GM23338 (cell line): ENCODE data around the gene SMIM41. TPM values are rescaled to one million over a fixed set of nuclear protein-coding genes. Genes with fewer than 3 reads are reported as not detected.

Experiments used
- ATAC-seq: fragments of 200-7000 bp; cut with Tn5 transposase; 3 replicates; pipeline ENCODE4 v1.9.1; 2020
- DNase-seq: peaks from one replicate; pipeline ENCODE4 v3.0.0-alpha.2; 2015; ENCODE audit warnings: low spot score
- H2AFZ ChIP-seq: fragments of 200-600 bp; sonication (generic); 2 replicates; pipeline ENCODE4 v1.8.0; 2016; ENCODE audit warnings: antibody characterized with exemption, mild to moderate bottlenecking, moderate library complexity
- H3F3A ChIP-seq: fragments of 200-600 bp; sonication (generic); replicated peaks from 2 replicates; pipeline ENCODE4 v1.8.0; 2017; ENCODE audit warnings: antibody characterized with exemption, mixed run types, low read depth
- H3K27ac ChIP-seq: fragments of 200-600 bp; sonication (generic); 2 replicates; pipeline ENCODE4 v1.6.1; 2016; ENCODE audit warnings: low read depth
- H3K27me3 ChIP-seq: fragments of 200-600 bp; sonication (generic); 2 replicates; pipeline ENCODE4 v1.8.0; 2016; ENCODE audit warnings: mild to moderate bottlenecking, mixed run types, moderate library complexity; ENCODE audit not compliant: insufficient read depth
- H3K36me3 ChIP-seq: fragments of 200-600 bp; sonication (generic); 2 replicates; pipeline ENCODE4 v1.8.0; 2016; ENCODE audit warnings: mild to moderate bottlenecking; ENCODE audit not compliant: insufficient read depth
- H3K4me1 ChIP-seq: fragments of 200-600 bp; sonication (generic); 2 replicates; pipeline ENCODE4 v1.8.0; 2016; ENCODE audit warnings: mild to moderate bottlenecking, moderate library complexity; ENCODE audit not compliant: insufficient read depth
- H3K4me2 ChIP-seq: fragments of 200-600 bp; sonication (generic); 2 replicates; pipeline ENCODE4 v1.7.1; 2017; ENCODE audit warnings: mixed run types
- H3K4me3 ChIP-seq: fragments of 200-600 bp; sonication (generic); 2 replicates; pipeline ENCODE4 v1.6.1; 2016; ENCODE audit warnings: mixed run types
- H3K79me2 ChIP-seq: fragments of 200-600 bp; sonication (generic); replicated peaks from 2 replicates; pipeline ENCODE4 v1.8.0; 2017; ENCODE audit warnings: mild to moderate bottlenecking; ENCODE audit not compliant: insufficient read depth
- H3K9me2 ChIP-seq: fragments of 200-600 bp; sonication (generic); 2 replicates; pipeline ENCODE4 v1.8.0; 2017; ENCODE audit not compliant: insufficient read depth
- H4K20me1 ChIP-seq: fragments of 200-600 bp; sonication (generic); replicated peaks from 2 replicates; pipeline ENCODE4 v1.8.0; 2017; ENCODE audit warnings: mild to moderate bottlenecking; ENCODE audit not compliant: insufficient read depth
- H3K27ac Mint-ChIP-seq: 2 replicates; pipeline ENCODE4 v1.8.0; 2020; ENCODE audit warnings: inconsistent platforms, mild to moderate bottlenecking, moderate library complexity, mixed read lengths
- H3K27me3 Mint-ChIP-seq: 3 replicates; pipeline ENCODE4 v1.8.0; 2022; ENCODE audit warnings: low read depth, mild to moderate bottlenecking, moderate library complexity, mixed read lengths, inconsistent platforms; ENCODE audit not compliant: insufficient read depth, poor library complexity
- H3K36me3 Mint-ChIP-seq: 3 replicates; pipeline ENCODE4 v1.8.0; 2021; ENCODE audit warnings: low read depth, mild to moderate bottlenecking, inconsistent platforms, moderate library complexity, mixed read lengths
- H3K4me1 Mint-ChIP-seq: 3 replicates; pipeline ENCODE4 v1.8.0; 2020; ENCODE audit warnings: mild to moderate bottlenecking, inconsistent platforms, mixed read lengths
- H3K4me3 Mint-ChIP-seq: 3 replicates; pipeline ENCODE4 v1.8.0; 2021; ENCODE audit warnings: moderate library complexity, mild to moderate bottlenecking, inconsistent platforms, mixed read lengths
- H3K9me3 Mint-ChIP-seq: 3 replicates; pipeline ENCODE4 v1.8.0; 2020; ENCODE audit warnings: moderate library complexity, mild to moderate bottlenecking, inconsistent platforms, mixed read lengths
- CREB1 ChIP-seq: fragments of 250-450 bp; sonication (Bioruptor Pico); IDR thresholded peaks from 2 replicates; pipeline ENCODE4 v1.5.0; 2020; ENCODE audit warnings: low read depth, mild to moderate bottlenecking, moderate library complexity
- EZH2 ChIP-seq: fragments of 200-600 bp; sonication (generic); IDR thresholded peaks from one replicate; pipeline ENCODE4 v1.8.0; 2017; ENCODE audit warnings: antibody characterized with exemption, mild to moderate bottlenecking, low read depth; ENCODE audit not compliant: unreplicated experiment
- JUNB ChIP-seq: IDR thresholded peaks from one replicate; pipeline ENCODE4 v1.6.1; 2016; ENCODE audit warnings: antibody characterized with exemption; ENCODE audit not compliant: unreplicated experiment
- NANOG ChIP-seq: IDR thresholded peaks from 2 replicates; pipeline ENCODE4 v1.6.1; 2016; ENCODE audit warnings: antibody characterized with exemption, borderline replicate concordance
- POLR2AphosphoS5 ChIP-seq: IDR thresholded peaks from 2 replicates; pipeline ENCODE4 v1.6.1; 2016; ENCODE audit warnings: antibody characterized with exemption, low read depth
- STAT1 ChIP-seq: IDR thresholded peaks from one replicate; pipeline ENCODE4 v1.6.1; 2016; ENCODE audit warnings: antibody characterized with exemption; ENCODE audit not compliant: unreplicated experiment
- ZNF114 ChIP-seq: fragments of 250-450 bp; sonication (Bioruptor Pico); IDR thresholded peaks from 2 replicates; pipeline ENCODE4 v1.5.0; 2020; ENCODE audit warnings: mild to moderate bottlenecking, moderate library complexity
- ZNF331 ChIP-seq: fragments of 250-450 bp; sonication (Bioruptor Pico); IDR thresholded peaks from 2 replicates; pipeline ENCODE4 v1.5.0; 2020; ENCODE audit warnings: low read depth, mild to moderate bottlenecking, moderate library complexity
- polyA plus RNA-seq: library from polyadenylated mRNA; unstranded; fragments of >200 nt; fragmentation: Nextera tagmentation; extraction: Ambion mirVana; gene quantifications from 2 replicates; pipeline ENCODE4 v1.2.1, GENCODE V29; 2016
- total RNA-seq: library from RNA; depleted of rRNA; stranded (reverse); fragments of >200 nt; shearing (Covaris generic); gene quantifications from 2 replicates; pipeline ENCODE4 v1.2.3, GENCODE V29; 2014
- TF ChIP-seq, protein P1 (sequence below): fragments of 250-450 bp; sonication (Bioruptor Pico); IDR thresholded peaks from 2 replicates; pipeline ENCODE4 v1.5.0; 2020; ENCODE audit warnings: mild to moderate bottlenecking, moderate library complexity
- TF ChIP-seq, protein P2 (sequence below): IDR thresholded peaks from 2 replicates; pipeline ENCODE4 v1.6.1; 2016; ENCODE audit warnings: antibody characterized with exemption
- TF ChIP-seq, protein P3 (sequence below), 2 experiments: fragments of 200-600 bp in 1 of 2; sonication (generic) in 1 of 2; conservative IDR thresholded peaks; 2 replicates each; pipeline versions ENCODE4 v1.5.1 to v1.6.1; 2016 to 2017; ENCODE audit warnings: antibody characterized with exemption in 2 of 2, low read depth in 2 of 2, mild to moderate bottlenecking in 2 of 2, moderate library complexity in 1 of 2

Gene SMIM41
- total and polyA plus RNA-seq, 2 experiments from 2014 or later = 0.66 TPM

DNA sequence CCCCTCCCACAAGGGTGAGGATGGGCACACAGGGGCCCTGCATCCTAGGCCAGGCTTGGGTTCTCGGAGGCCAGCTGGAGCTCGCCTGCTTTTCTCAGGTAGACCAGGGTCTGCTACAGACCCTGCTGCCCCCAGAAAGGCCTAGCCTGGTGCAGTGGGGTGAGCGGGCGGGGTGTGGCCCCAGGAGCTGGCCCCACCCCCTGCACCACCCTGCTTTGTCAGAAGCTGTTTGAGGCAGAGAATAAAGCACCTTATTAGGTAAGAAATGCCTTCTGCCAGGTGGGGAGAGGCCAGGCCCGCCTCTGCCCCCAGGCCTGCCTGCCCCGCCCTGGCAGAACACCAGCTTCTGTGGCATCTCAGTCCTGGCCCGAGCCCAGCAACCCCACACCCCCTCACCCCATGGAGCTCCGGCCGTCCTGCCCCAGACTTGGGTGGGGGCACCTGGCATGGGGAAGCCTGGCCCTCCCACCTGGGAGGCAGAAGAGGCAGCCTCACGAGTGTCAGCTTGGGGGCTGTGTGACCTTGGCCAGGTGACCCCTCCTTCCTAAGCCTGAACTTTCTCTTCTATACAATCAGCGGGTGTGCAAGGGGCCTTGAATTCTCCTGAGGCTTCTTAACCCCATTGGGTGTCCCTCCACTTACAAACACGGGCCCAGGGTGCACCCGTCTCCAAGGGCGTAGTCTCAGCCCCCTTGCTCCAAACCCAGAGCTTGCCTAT, 69.1 kb downstream of the SMIM41 start (continued):
- TF ChIP-seq, protein P1, sequence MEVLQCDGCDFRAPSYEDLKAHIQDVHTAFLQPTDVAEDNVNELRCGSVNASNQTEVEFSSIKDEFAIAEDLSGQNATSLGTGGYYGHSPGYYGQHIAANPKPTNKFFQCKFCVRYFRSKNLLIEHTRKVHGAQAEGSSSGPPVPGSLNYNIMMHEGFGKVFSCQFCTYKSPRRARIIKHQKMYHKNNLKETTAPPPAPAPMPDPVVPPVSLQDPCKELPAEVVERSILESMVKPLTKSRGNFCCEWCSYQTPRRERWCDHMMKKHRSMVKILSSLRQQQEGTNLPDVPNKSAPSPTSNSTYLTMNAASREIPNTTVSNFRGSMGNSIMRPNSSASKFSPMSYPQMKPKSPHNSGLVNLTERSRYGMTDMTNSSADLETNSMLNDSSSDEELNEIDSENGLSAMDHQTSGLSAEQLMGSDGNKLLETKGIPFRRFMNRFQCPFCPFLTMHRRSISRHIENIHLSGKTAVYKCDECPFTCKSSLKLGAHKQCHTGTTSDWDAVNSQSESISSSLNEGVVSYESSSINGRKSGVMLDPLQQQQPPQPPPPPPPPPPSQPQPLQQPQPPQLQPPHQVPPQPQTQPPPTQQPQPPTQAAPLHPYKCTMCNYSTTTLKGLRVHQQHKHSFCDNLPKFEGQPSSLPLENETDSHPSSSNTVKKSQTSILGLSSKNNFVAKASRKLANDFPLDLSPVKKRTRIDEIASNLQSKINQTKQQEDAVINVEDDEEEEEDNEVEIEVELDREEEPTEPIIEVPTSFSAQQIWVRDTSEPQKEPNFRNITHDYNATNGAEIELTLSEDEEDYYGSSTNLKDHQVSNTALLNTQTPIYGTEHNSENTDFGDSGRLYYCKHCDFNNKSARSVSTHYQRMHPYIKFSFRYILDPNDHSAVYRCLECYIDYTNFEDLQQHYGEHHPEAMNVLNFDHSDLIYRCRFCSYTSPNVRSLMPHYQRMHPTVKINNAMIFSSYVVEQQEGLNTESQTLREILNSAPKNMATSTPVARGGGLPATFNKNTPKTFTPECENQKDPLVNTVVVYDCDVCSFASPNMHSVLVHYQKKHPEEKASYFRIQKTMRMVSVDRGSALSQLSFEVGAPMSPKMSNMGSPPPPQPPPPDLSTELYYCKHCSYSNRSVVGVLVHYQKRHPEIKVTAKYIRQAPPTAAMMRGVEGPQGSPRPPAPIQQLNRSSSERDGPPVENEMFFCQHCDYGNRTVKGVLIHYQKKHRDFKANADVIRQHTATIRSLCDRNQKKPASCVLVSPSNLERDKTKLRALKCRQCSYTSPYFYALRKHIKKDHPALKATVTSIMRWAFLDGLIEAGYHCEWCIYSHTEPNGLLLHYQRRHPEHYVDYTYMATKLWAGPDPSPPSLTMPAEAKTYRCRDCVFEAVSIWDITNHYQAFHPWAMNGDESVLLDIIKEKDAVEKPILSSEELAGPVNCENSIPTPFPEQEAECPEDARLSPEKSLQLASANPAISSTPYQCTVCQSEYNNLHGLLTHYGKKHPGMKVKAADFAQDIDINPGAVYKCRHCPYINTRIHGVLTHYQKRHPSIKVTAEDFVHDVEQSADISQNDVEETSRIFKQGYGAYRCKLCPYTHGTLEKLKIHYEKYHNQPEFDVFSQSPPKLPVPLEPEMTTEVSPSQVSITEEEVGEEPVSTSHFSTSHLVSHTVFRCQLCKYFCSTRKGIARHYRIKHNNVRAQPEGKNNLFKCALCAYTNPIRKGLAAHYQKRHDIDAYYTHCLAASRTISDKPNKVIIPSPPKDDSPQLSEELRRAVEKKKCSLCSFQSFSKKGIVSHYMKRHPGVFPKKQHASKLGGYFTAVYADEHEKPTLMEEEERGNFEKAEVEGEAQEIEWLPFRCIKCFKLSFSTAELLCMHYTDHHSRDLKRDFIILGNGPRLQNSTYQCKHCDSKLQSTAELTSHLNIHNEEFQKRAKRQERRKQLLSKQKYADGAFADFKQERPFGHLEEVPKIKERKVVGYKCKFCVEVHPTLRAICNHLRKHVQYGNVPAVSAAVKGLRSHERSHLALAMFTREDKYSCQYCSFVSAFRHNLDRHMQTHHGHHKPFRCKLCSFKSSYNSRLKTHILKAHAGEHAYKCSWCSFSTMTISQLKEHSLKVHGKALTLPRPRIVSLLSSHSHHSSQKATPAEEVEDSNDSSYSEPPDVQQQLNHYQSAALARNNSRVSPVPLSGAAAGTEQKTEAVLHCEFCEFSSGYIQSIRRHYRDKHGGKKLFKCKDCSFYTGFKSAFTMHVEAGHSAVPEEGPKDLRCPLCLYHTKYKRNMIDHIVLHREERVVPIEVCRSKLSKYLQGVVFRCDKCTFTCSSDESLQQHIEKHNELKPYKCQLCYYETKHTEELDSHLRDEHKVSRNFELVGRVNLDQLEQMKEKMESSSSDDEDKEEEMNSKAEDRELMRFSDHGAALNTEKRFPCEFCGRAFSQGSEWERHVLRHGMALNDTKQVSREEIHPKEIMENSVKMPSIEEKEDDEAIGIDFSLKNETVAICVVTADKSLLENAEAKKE = no peak
- TF ChIP-seq ZNF114 (CRISPR knock-in tag) (no peak), STAT1 (no peak)
- TF ChIP-seq, protein P2, sequence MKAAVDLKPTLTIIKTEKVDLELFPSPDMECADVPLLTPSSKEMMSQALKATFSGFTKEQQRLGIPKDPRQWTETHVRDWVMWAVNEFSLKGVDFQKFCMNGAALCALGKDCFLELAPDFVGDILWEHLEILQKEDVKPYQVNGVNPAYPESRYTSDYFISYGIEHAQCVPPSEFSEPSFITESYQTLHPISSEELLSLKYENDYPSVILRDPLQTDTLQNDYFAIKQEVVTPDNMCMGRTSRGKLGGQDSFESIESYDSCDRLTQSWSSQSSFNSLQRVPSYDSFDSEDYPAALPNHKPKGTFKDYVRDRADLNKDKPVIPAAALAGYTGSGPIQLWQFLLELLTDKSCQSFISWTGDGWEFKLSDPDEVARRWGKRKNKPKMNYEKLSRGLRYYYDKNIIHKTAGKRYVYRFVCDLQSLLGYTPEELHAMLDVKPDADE = no peak

DNA sequence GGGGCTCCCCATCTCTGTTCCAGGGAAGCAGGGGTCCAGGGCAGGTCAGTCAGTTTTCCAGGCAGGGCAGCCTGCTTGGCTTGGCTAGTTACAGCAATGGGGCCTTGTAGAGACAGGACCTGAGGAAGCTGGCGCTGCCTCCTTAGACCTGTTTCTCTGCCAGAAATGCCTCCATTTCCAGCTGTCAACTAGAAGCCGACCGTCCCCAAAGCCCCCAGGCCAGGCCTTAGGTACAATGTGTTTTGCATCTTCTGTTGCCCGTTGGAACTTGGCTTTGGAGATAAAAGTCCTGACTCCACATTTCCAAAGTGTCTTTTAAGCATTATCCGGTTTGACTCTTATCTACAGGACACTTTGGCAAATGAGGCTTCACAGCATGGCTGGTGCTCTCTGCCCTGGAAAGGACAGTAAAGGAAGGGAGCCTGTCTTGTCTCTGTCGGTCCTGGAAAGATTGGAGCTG, 69.7 kb downstream of the SMIM41 start:
- no peaks in the 10 kb centered on the region for H4K20me1 ChIP-seq
- Mint-ChIP-seq H3K36me3 (no peaks in the 10 kb centered on the region), H3K27me3 (peaks cover 6% of the 10 kb centered on the region), H3K27ac (peak overlapping the region; percentile 67; the same call in 1 of the 2 replicates), H3K4me1 (peaks cover 24% of the 10 kb centered on the region), H3K9me3 (no peaks in the 10 kb centered on the region; the same call in 2 of the 3 replicates), H3K4me3 (no peak overlapping the region)
- H3K4me1 ChIP-seq = peaks cover 4% of the 10 kb centered on the region; the same call in 1 of the 2 replicates
- no peak overlapping the region for H3K4me2 ChIP-seq
- no peaks in the 10 kb centered on the region for H3K27me3 ChIP-seq
- ATAC-seq (no peak), DNase-seq (no peak)
- no peaks in the 10 kb centered on the region for H3K36me3 ChIP-seq
- no peaks in the 10 kb centered on the region for H3K79me2 ChIP-seq
- no peak overlapping the region for H2AFZ ChIP-seq
- no peaks in the 10 kb centered on the region for H3K9me2 ChIP-seq
- H3K27ac ChIP-seq = peak overlapping the region; percentile 63; the same call in 1 of the 2 replicates
- no peaks in the 10 kb centered on the region for H3F3A ChIP-seq
- H3K4me3 ChIP-seq = no peak overlapping the region
- TF ChIP-seq NANOG (no peak), POLR2AphosphoS5 (no peak), CREB1 (CRISPR knock-in tag) (no peak), JUNB (no peak), STAT1 (no peak), ZNF331 (no peak), EZH2 (no peak), ZNF114 (CRISPR knock-in tag) (no peak)
- TF ChIP-seq, protein P3, sequence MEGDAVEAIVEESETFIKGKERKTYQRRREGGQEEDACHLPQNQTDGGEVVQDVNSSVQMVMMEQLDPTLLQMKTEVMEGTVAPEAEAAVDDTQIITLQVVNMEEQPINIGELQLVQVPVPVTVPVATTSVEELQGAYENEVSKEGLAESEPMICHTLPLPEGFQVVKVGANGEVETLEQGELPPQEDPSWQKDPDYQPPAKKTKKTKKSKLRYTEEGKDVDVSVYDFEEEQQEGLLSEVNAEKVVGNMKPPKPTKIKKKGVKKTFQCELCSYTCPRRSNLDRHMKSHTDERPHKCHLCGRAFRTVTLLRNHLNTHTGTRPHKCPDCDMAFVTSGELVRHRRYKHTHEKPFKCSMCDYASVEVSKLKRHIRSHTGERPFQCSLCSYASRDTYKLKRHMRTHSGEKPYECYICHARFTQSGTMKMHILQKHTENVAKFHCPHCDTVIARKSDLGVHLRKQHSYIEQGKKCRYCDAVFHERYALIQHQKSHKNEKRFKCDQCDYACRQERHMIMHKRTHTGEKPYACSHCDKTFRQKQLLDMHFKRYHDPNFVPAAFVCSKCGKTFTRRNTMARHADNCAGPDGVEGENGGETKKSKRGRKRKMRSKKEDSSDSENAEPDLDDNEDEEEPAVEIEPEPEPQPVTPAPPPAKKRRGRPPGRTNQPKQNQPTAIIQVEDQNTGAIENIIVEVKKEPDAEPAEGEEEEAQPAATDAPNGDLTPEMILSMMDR (conservative IDR thresholded peaks at IDR 0.05; ENCODE audit: low read depth in 2 of 2) = no peak
- TF ChIP-seq, protein P2 = no peak
